LNCaP clone FGC (cell line): ENCODE results near the gene CNMD.

ENCODE experiments used
- DNase-seq: peaks from one replicate; pipeline ENCODE4 v3.0.0-alpha.2; 2011; ENCODE audit warnings: low read depth
- H3K4me3 ChIP-seq: 2 replicates; pipeline ENCODE4 v1.5.1; 2011; ENCODE audit warnings: mild to moderate bottlenecking, low read depth, low read length, control low read depth
- TF ChIP-seq, protein P1 (sequence below): IDR thresholded peaks from 2 replicates; pipeline ENCODE4 v1.5.1; 2012; ENCODE audit warnings: mild to moderate bottlenecking; ENCODE audit not compliant: control insufficient read depth, insufficient read depth; ENCODE audit errors: extremely low read depth

CNMD gene

DNA sequence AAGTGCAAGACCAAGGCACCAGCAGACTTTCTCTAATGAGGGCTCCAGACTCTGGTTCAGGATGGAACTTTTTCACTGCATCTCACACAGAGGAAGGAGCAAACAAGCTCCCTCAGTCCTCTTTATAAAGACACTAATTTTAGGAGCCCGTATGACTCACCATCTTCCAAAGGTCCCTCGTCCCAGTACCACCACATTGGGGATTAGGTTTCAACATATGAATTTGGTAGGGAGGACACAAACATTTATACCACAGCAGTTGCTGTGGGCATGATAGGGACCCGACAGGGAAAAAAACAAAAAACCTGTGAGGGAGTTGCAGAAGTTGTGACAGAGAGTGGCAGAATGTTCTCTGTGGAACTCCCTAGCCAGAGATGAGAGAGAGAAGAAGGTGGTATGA lies 6.5 kb upstream of the CNMD start:
- no peak overlapping the region for H3K4me3 ChIP-seq
- TF ChIP-seq, protein P1, sequence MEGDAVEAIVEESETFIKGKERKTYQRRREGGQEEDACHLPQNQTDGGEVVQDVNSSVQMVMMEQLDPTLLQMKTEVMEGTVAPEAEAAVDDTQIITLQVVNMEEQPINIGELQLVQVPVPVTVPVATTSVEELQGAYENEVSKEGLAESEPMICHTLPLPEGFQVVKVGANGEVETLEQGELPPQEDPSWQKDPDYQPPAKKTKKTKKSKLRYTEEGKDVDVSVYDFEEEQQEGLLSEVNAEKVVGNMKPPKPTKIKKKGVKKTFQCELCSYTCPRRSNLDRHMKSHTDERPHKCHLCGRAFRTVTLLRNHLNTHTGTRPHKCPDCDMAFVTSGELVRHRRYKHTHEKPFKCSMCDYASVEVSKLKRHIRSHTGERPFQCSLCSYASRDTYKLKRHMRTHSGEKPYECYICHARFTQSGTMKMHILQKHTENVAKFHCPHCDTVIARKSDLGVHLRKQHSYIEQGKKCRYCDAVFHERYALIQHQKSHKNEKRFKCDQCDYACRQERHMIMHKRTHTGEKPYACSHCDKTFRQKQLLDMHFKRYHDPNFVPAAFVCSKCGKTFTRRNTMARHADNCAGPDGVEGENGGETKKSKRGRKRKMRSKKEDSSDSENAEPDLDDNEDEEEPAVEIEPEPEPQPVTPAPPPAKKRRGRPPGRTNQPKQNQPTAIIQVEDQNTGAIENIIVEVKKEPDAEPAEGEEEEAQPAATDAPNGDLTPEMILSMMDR: no peak
- no peak for DNase-seq

DNA sequence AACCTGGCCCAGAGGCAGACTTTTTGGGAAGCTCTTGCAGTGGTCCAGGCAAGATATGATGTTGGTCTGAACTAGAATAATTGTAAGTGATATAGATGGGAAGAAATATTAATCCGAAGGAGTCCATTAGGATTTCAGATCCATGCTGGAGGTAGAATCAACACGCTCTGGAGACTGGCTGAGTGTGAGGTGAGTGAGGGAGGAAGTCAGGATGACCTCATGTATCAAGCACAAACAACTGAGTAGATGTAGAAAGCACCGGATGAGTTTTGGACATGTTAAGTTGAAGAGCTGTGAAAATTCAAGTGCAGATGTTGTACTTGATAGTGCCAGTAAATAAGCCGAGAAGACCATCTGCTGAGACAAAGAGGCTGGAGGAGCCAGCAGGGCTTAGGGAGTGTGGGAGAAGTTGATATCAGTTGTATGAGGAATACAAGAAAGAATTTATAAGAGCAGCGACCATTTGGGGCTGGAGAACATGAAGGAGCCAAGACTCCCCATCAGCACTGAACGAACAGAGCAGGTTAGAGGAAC lies 5.3 kb upstream of the CNMD start:
- TF ChIP-seq, protein P1: no peak
- no peak overlapping the region for H3K4me3 ChIP-seq
- DNase-seq: no peak

DNA sequence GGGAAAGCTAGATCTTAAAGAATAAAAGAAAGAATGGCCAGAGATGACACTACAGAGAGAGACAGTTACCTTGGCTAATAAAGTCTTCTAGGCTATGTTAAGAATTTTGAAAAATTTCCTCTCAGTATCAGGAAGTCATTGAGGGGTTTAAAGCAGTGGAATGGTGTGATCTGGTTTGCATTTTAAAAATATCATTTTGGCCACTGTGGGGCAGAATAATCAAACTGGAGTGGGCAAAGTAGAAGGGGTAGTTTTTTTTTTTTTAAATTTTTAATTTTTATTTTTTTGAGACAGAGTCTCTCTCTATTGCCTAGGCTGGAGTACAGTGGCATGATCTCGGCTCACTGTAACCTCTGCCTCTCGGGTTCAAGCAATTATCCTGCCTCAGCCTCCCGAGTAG lies 4.4 kb upstream of the CNMD start:
- H3K4me3 ChIP-seq: no peak overlapping the region
- DNase-seq: no peak
- TF ChIP-seq, protein P1: 0 out of 2 replicates have a peak, but pooled peaks have one; percentile 11

DNA sequence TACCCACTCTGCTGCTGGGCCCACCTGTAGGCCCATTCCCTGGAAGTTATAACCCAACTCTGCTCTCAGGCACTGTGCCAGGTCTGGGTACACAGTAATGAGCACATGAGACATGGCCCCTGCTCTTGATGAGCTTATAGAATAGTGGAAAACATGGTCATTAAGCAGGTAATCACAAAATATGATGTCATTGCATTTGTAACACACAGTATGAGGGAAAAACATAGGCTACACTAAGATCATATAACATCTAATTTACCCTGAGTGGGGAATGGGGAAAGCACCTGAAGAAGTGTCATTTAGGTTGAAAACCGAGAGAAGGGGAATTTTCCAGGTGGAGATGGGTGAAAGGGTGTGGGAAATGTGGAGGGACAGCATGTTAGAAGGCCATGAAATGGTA lies 3.9 kb upstream of the CNMD start:
- TF ChIP-seq, protein P1: no peak
- DNase-seq: no peak
- no peak overlapping the region for H3K4me3 ChIP-seq

DNA sequence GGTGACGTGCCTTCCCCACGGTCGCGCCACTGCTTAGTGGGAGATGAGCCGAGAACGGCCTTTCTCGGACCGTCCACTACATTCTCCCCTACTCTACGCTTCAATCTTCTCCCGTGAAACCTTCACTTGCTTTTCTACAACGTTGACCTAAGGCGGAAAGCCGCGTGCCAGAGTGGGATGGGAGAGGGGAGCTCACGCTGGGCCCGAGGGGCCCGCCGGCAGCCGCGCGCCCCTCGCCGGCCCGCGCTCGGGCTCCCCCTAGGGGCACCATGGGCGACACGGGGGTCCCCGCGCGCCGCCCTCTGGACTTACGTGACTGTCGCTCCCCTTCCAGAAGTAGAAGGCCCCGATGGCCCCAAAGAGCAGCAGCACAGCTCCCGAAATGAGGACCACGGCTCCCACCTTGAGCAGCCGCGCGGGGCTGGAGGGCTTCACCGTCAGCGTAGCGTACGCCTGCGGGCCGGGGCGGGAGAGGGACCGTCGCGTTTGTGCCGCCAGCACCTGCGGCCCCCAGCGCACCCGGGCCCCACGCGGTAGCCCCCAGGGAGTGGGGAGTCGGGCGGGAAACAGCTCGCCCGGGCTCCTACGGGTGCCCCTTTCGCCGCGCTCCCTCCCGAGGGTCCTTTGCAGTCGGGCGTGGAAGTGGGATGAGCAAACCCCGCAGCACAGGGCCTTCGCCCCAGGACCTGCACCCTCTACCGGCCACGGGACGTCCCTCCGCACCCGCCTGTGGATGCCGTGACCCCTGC lies 727 bp downstream of the CNMD start:
- TF ChIP-seq, protein P1: no peak
- H3K4me3 ChIP-seq: no peak overlapping the region
- DNase-seq: no peak

DNA sequence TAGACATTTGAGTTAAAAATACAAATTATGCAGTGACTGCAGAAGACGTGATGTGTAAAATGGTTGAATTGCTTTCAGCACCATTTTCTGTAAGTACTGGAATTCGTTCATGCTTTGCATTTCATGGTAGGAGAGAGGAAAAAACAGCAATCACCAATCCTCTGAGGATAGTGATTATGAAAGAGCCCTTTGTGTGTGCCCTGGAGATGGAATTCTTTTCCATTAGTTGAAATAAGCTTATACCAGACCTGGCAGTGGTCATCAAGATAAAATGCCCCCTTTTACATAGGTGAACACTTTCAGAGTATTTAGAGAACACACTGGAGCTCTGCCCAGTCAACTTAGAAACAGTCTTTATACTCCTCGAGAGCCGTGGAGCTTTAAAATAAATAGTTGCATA lies 1.7 kb downstream of the CNMD start:
- H3K4me3 ChIP-seq: no peak overlapping the region
- TF ChIP-seq, protein P1: no peak

DNA sequence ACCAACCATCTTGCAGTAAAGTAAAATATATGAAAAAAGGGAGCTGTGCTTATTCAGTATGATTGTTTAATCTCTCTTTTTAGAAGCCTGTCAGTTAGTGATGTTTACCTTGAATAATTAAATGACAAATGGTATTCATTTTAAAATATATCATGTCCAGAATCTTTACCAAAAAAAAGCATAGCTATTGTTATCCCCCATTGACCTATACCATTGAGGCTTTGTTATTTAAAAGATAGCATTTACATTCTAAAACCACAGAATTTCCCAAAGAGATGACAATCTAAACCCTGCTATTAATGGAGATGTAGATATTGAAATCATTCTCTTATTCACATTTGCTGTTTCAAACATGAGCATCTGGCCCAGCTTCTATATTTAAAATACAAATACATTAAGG lies 2.2 kb downstream of the CNMD start:
- no peak for DNase-seq
- H3K4me3 ChIP-seq: no peak overlapping the region
- TF ChIP-seq, protein P1: no peak

More for the DNA sequence above, 1.7 kb downstream of the CNMD start:
- no peak for DNase-seq
